ENCODE measurements around the gene SH3RF3. TPM values are rescaled to one million over a fixed set of nuclear protein-coding genes. Genes with fewer than 3 reads are reported as not detected.

SH3RF3 gene
- total RNA-seq, 2 donors from 2014 or later = 37.4 to 61.7 TPM

DNA sequence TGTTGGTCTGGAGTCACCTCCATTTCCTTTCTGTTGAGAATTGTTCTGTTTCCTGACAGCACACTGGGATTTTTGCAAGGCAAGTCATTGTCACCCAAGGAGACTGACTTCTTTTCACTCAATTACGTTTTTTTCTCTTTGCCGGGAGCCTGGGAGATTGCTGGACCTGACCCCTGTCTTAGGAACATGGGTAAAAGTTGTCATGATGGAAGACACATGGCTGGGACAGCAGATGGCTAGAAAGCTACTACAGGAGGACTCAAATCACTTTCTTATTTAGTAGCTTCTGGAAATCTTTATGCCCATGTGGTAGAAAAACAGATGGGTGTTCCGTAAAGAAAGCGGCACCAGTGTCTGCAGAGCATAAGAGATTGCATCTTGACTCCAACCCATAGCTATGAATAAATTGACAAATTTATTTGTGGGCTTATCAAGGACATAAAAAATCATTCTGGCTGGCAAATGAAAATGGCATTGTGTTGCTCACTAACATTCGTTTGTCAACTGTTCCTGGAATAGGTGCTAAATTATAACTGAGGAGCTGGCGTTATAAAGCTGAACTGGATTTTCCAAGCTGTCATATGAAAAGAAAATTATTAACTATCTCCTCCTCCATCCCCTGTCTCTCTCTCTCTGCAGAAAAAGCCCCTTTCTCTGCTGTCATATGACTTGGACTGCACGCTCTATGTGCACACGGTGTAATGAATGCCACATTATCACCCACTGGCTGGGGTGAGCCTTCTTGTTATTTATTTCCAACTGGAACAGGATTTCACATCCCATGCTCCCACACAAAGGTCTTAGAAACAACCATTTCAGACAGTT, 159.8 kb downstream of the SH3RF3 start:
- no peaks in the 10 kb centered on the region for H3K36me3 ChIP-seq
- no peak overlapping the region for H3K4me3 ChIP-seq
- no peaks in the 10 kb centered on the region for H3K27me3 ChIP-seq (replicated peaks; ENCODE audit: insufficient read depth)
- H3K9me3 ChIP-seq = no peaks in the 10 kb centered on the region
- peaks cover 25 to 55% of the 10 kb centered on the region in 2 donors for H3K4me1 ChIP-seq (ENCODE audit: control insufficient read depth in 1 of 2, low read depth in 2 of 2)
- no peak for ATAC-seq (ENCODE audit: insufficient number of reproducible peaks, low FRiP score, low read depth)
- TF ChIP-seq, protein P1, sequence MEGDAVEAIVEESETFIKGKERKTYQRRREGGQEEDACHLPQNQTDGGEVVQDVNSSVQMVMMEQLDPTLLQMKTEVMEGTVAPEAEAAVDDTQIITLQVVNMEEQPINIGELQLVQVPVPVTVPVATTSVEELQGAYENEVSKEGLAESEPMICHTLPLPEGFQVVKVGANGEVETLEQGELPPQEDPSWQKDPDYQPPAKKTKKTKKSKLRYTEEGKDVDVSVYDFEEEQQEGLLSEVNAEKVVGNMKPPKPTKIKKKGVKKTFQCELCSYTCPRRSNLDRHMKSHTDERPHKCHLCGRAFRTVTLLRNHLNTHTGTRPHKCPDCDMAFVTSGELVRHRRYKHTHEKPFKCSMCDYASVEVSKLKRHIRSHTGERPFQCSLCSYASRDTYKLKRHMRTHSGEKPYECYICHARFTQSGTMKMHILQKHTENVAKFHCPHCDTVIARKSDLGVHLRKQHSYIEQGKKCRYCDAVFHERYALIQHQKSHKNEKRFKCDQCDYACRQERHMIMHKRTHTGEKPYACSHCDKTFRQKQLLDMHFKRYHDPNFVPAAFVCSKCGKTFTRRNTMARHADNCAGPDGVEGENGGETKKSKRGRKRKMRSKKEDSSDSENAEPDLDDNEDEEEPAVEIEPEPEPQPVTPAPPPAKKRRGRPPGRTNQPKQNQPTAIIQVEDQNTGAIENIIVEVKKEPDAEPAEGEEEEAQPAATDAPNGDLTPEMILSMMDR (IDR thresholded peaks at IDR 0.05) = no peak
- no peak for DNase-seq (ENCODE audit: low spot score)
- H3K27ac ChIP-seq = no peak overlapping the region

DNA sequence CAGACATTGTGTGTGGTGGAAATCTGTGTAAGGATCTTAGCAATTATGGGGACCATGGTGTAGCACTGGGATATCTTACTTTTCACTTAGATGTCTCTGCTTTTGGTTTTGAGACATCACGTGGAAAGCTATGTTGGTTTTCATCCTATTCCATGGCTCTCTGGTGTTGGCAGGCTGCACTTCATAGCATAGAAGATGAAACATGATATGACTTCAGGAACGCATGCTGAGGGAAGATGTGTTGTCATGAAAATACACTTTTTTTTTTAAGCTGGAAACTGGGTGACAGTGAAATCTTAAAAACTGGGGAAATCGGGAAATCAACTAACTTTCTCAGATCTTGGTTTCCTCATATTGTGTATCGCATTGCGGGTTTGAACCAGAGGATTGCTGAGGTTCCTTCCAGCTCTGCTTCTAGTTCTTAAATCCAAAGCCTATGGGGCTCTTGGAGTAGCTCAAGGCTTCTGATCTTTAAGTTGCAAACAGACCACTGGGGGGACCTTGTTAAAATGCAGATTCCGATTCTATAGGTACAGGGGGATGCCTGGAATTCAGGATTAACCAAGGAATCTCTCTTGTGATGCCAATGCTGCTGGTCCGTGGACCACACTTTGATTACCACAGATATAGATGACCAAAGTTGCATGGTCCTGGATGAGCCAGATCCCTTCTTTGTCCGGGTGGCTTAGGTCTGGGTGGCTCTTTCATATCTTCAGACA, 160.7 kb downstream of the SH3RF3 start:
- Histone ChIP-seq H3K36me3 (no peaks in the 10 kb centered on the region), H3K27ac (no peak overlapping the region), H3K4me1 (ENCODE audit: control insufficient read depth in 1 of 2, low read depth in 2 of 2) (peaks cover 21 to 46% of the 10 kb centered on the region in 2 donors), H3K9me3 (no peaks in the 10 kb centered on the region), H3K27me3 (replicated peaks; ENCODE audit: insufficient read depth) (no peaks in the 10 kb centered on the region), H3K4me3 (no peak overlapping the region)
- TF ChIP-seq, protein P1 (IDR thresholded peaks at IDR 0.05) = no peak
- ATAC-seq (ENCODE audit: insufficient number of reproducible peaks, low FRiP score, low read depth) = no peak
- no peak for DNase-seq (ENCODE audit: low spot score)

DNA sequence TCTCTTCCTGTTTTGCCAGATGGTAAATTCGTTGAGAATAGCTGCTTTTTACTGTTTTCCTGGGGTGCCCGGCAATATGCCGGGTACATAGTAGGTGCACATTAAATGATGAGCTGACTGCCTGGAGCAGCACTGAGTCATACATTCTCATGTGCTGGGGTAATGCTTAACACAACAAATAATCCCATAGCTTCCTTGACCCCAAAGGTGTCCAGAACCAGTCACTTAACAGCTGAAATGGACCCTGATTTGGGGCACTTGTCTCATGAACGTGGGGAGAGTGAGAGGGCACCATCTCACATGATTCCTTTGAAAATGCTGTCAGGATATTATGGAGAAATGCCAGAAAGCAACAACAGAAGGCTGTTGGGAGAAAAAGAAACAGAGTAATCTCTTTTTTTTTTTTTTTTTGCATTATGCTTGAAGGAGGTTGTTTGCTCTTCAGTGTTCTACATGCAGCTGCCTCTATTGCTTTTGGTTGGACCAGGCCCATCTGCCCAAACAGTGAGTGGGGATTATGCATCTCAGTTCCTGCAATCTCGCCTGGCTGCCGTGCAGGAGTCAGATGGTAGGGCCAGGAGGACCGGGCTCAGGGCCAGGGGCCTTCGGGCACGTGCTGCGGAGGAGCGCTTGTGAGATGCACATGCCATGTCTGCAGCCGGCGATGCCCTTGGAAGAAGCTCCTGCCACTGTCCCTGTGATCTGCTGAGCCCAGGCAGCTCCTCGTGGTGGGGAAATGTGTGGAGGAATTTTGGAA, 162.1 kb downstream of the SH3RF3 start:
- ATAC-seq (ENCODE audit: insufficient number of reproducible peaks, low FRiP score, low read depth) = peak; percentile 21
- no peak for DNase-seq (ENCODE audit: low spot score)
- Histone ChIP-seq H3K36me3 (no peaks in the 10 kb centered on the region), H3K4me3 (no peak overlapping the region), H3K27me3 (replicated peaks; ENCODE audit: insufficient read depth) (no peaks in the 10 kb centered on the region), H3K27ac (peak overlapping the region; percentile 5 to 13), H3K4me1 (ENCODE audit: control insufficient read depth in 1 of 2, low read depth in 2 of 2) (peaks cover 9 to 32% of the 10 kb centered on the region in 2 donors), H3K9me3 (no peaks in the 10 kb centered on the region)
- TF ChIP-seq, protein P1 (IDR thresholded peaks at IDR 0.05) = no peak

DNA sequence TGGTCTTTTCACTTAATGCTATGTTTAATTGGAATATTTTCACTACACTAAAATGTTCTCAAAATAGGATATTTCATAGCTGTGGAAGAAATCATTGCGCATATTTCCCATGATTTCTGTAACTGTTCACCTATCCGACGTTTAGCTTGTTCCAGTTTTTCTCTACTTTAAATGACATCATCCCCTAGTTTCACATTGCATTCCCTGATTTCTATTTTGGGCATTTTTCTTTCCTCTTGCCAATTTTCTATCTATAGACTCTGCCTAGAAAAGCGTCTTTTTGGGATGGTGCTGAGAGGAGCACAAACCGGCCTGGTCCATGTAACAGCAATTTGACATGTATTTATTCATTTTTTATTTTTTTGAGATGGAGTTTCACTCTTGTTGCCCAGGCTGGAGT, 163.4 kb downstream of the SH3RF3 start:
- Histone ChIP-seq H3K4me3 (peak overlapping the region; percentile 17), H3K9me3 (no peaks in the 10 kb centered on the region), H3K4me1 (ENCODE audit: control insufficient read depth in 1 of 2, low read depth in 2 of 2) (peaks cover 9 to 27% of the 10 kb centered on the region in 2 donors), H3K36me3 (no peaks in the 10 kb centered on the region), H3K27ac (peak overlapping the region; percentile 26 to 62), H3K27me3 (replicated peaks; ENCODE audit: insufficient read depth) (no peaks in the 10 kb centered on the region)
- ATAC-seq (ENCODE audit: insufficient number of reproducible peaks, low FRiP score, low read depth) = peak; percentile 47
- no peak for DNase-seq (ENCODE audit: low spot score)
- TF ChIP-seq, protein P1 (IDR thresholded peaks at IDR 0.05) = no peak

DNA sequence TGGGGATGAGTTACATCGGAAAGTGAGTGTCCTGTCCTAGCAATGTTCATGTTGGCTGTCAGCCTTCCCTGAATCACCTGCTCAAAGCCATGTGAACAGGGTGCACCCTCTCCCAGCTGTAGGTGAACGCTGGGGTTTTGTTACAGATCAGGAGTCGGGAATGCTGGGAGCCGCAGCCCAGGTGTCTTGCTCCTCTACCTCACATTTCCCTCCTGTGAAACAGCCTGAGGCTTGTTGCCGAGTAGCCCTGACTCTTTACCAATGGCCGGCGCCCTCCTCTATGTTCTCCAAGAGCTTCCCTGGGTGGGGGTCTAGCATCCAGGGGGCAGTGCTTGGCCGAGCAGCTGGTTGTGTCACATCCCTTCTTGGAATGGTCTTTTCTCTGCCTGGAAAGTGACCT, 164.7 kb downstream of the SH3RF3 start:
- Histone ChIP-seq H3K36me3 (no peaks in the 10 kb centered on the region), H3K4me1 (ENCODE audit: control insufficient read depth in 1 of 2, low read depth in 2 of 2) (peaks cover 9 to 32% of the 10 kb centered on the region in 2 donors), H3K4me3 (no peak overlapping the region), H3K27me3 (replicated peaks; ENCODE audit: insufficient read depth) (no peaks in the 10 kb centered on the region), H3K27ac (no peak overlapping the region), H3K9me3 (no peaks in the 10 kb centered on the region)
- ATAC-seq (ENCODE audit: insufficient number of reproducible peaks, low FRiP score, low read depth) (no peak), DNase-seq (ENCODE audit: low spot score) (no peak)
- TF ChIP-seq, protein P1 (IDR thresholded peaks at IDR 0.05) = no peak

Data from thoracic aorta (tissue), 2 donors.